Renal pelvis (tissue), 4 donors: ENCODE measurements around the gene SORCS2. TPM values are rescaled to one million over a fixed set of nuclear protein-coding genes. Genes with fewer than 3 reads are reported as not detected.

Experiments used
- DNase-seq: peaks from one replicate; pipeline ENCODE4 v3.0.0-alpha.2; 2013
- polyA plus RNA-seq, 3 donors: library from polyadenylated mRNA; unstranded; fragments of 120-200 nt; gene quantifications; one replicate each; pipeline ENCODE4 v1.2.1, GENCODE V29; 2013; ENCODE audit not compliant: insufficient read length in 3 of 3

The SORCS2 gene
- polyA plus RNA-seq, 3 donors = 5.2 to 11.7 (median 11.1) TPM

GRCh38 chr4:7323872-7324650 is 131.7 kb downstream of the SORCS2 start:
- DNase-seq = no peak

GRCh38 chr4:7324651-7325121 is 132.3 kb downstream of the SORCS2 start:
- no peak for DNase-seq

- no peak for DNase-seq
Measured at GRCh38 chr4:7325541-7325940, 133.2 kb downstream of the SORCS2 start.

GRCh38 chr4:7326306-7326692 is 134.0 kb downstream of the SORCS2 start:
- no peak for DNase-seq

GRCh38 chr4:7326693-7327340 is 134.5 kb downstream of the SORCS2 start:
- DNase-seq = no peak

GRCh38 chr4:7327341-7327885 is 135.1 kb downstream of the SORCS2 start:
- no peak for DNase-seq

- no peak for DNase-seq
Measured at GRCh38 chr4:7328162-7328912, 136.0 kb downstream of the SORCS2 start.

- no peak for DNase-seq
Measured at GRCh38 chr4:7328913-7329638, 136.7 kb downstream of the SORCS2 start.

GRCh38 chr4:7330031-7330596 is 137.8 kb downstream of the SORCS2 start:
- no peak for DNase-seq

GRCh38 chr4:7330811-7331681 is 138.7 kb downstream of the SORCS2 start:
- no peak for DNase-seq

GRCh38 chr4:7331682-7332000 is 139.3 kb downstream of the SORCS2 start:
- DNase-seq = no peak

GRCh38 chr4:7332216-7333023 is 140.1 kb downstream of the SORCS2 start:
- DNase-seq = no peak

- no peak for DNase-seq
Measured at GRCh38 chr4:7333024-7333780, 140.9 kb downstream of the SORCS2 start.

- DNase-seq = no peak
Measured at GRCh38 chr4:7333801-7334421, 141.6 kb downstream of the SORCS2 start.

- DNase-seq = no peak
Measured at GRCh38 chr4:7334521-7335275, 142.4 kb downstream of the SORCS2 start.

GRCh38 chr4:7335344-7336066 is 143.2 kb downstream of the SORCS2 start:
- no peak for DNase-seq

- DNase-seq = no peak
Measured at GRCh38 chr4:7336067-7336569, 143.8 kb downstream of the SORCS2 start.
